HL-60 (cell line): ENCODE results near the gene MAP2K5.

Experiments
- CTCF ChIP-seq: IDR thresholded peaks from one replicate; pipeline ENCODE4 v1.5.1; 2011; ENCODE audit warnings: low read length, control low read depth, inconsistent platforms; ENCODE audit not compliant: insufficient read depth
- GABPA ChIP-seq: IDR thresholded peaks from 2 replicates; pipeline ENCODE4 v1.6.1; 2012; ENCODE audit warnings: low read depth
- POLR2AphosphoS5 ChIP-seq: IDR thresholded peaks from 2 replicates; pipeline ENCODE4 v1.6.1; 2012; ENCODE audit warnings: low read depth
- REST ChIP-seq: IDR thresholded peaks from 2 replicates; pipeline ENCODE4 v1.6.1; 2012; ENCODE audit warnings: low read depth; ENCODE audit not compliant: insufficient replicate concordance

- no peak for TF ChIP-seq POLR2AphosphoS5
- no peak for TF ChIP-seq CTCF
- TF ChIP-seq GABPA = no peak
- no peak for TF ChIP-seq REST
Observed at GRCh38 chr15:67537771-67538170, 4.7 kb upstream of the MAP2K5 start.
